HEK293 (cell line): ENCODE data around the gene SUSD4.
A peak's percentile ranks its signal among the peaks of the same experiment; 100 is the strongest.

Source experiments
- CTCF ChIA-PET: fragments of 350-600 bp; formaldehyde crosslinking; extraction: SDS; loops from one replicate; lab custom pipeline; 2021; ENCODE audit warnings: antibody characterized with exemption; lab: Yijun Ruan, JAX
- POLR2A ChIA-PET: fragments of 300-600 bp; formaldehyde crosslinking; extraction: SDS; loops from one replicate; lab custom pipeline; 2020; ENCODE audit warnings: antibody characterized with exemption, inconsistent platforms; lab: Yijun Ruan, JAX
- H3K27ac ChIP-seq: fragments of 200-500 bp; sonication (Bioruptor generic); 2 replicates; pipeline ENCODE4 v1.5.1; 2014; ENCODE audit warnings: low read depth, low read length, control low read depth, inconsistent platforms; ENCODE audit errors: extremely low read depth
- H3K36me3 ChIP-seq, 2 experiments: fragments of 200-500 bp in 1 of 2; sonication (Bioruptor generic) in 1 of 2; 1 replicate in 1 of 2; 2 replicates in 1 of 2; pipeline ENCODE4 v1.5.1; 2014 to 2017; ENCODE audit warnings: inconsistent platforms in 2 of 2, low read length in 2 of 2; ENCODE audit not compliant: control insufficient read depth in 2 of 2, insufficient read depth in 1 of 2
- H3K4me1 ChIP-seq: fragments of 200-500 bp; sonication (Bioruptor generic); 2 replicates; pipeline ENCODE4 v1.5.1; 2014; ENCODE audit warnings: mild to moderate bottlenecking, low read length, inconsistent platforms; ENCODE audit not compliant: control insufficient read depth, insufficient read depth
- H3K4me3 ChIP-seq: 2 replicates; pipeline ENCODE4 v1.5.1; 2011; ENCODE audit warnings: low read depth, mild to moderate bottlenecking, control low read depth, low read length, moderate library complexity
- H3K9me3 ChIP-seq: fragments of 200-500 bp; sonication (Bioruptor generic); 2 replicates; pipeline ENCODE4 v1.5.1; 2014; ENCODE audit warnings: low read depth, low read length, inconsistent platforms; ENCODE audit not compliant: control insufficient read depth, insufficient read depth
- KLF7 ChIP-seq: fragments of 450-650 bp; formaldehyde crosslinking; IDR thresholded peaks from 2 replicates; pipeline ENCODE4 v1.5.1; 2016; ENCODE audit warnings: missing biosample characterization, missing genetic modification characterization, borderline replicate concordance
- SCRT1 ChIP-seq: fragments of 450-650 bp; formaldehyde crosslinking; IDR thresholded peaks from 2 replicates; pipeline ENCODE4 v1.5.1; 2016; ENCODE audit warnings: missing biosample characterization, missing genetic modification characterization, borderline replicate concordance
- ZBTB11 ChIP-seq: fragments of 450-650 bp; formaldehyde crosslinking; conservative IDR thresholded peaks from 2 replicates; pipeline ENCODE4 v1.5.1; 2016; ENCODE audit warnings: low read depth, missing biosample characterization, missing genetic modification characterization
- ZNF146 ChIP-seq: fragments of 450-650 bp; formaldehyde crosslinking; IDR thresholded peaks from 2 replicates; pipeline ENCODE4 v1.5.1; 2016; ENCODE audit warnings: missing biosample characterization, missing genetic modification characterization
- ZNF16 ChIP-seq: fragments of 450-650 bp; formaldehyde crosslinking; IDR thresholded peaks from 2 replicates; pipeline ENCODE4 v1.5.1; 2016; ENCODE audit warnings: low read depth, missing biosample characterization, missing genetic modification characterization
- ZNF24 ChIP-seq: fragments of 450-650 bp; formaldehyde crosslinking; IDR thresholded peaks from 2 replicates; pipeline ENCODE4 v1.5.1; 2016; ENCODE audit warnings: missing biosample characterization, missing genetic modification characterization
- ZNF404 ChIP-seq: fragments of 450-650 bp; formaldehyde crosslinking; IDR thresholded peaks from 2 replicates; pipeline ENCODE4 v1.5.1; 2017; ENCODE audit warnings: missing biosample characterization, missing genetic modification characterization
- ZNF416 ChIP-seq: fragments of 450-650 bp; formaldehyde crosslinking; IDR thresholded peaks from 2 replicates; pipeline ENCODE4 v1.5.1; 2016; ENCODE audit warnings: missing biosample characterization, missing genetic modification characterization
- ZNF560 ChIP-seq: fragments of 450-650 bp; formaldehyde crosslinking; IDR thresholded peaks from 2 replicates; pipeline ENCODE4 v1.5.1; 2017; ENCODE audit warnings: missing biosample characterization, missing genetic modification characterization, borderline replicate concordance
- ZNF561 ChIP-seq: fragments of 450-650 bp; IDR thresholded peaks from 2 replicates; pipeline ENCODE4 v1.5.1; 2018; ENCODE audit warnings: missing biosample characterization, missing genetic modification characterization, borderline replicate concordance
- ZSCAN30 ChIP-seq: fragments of 450-650 bp; IDR thresholded peaks from 2 replicates; pipeline ENCODE4 v1.5.1; 2018; ENCODE audit warnings: missing biosample characterization, mild to moderate bottlenecking, missing genetic modification characterization, moderate library complexity
- TF ChIP-seq, protein P1 (sequence below): fragments of 450-650 bp; formaldehyde crosslinking; IDR thresholded peaks from 2 replicates; pipeline ENCODE4 v1.5.1; 2016; ENCODE audit warnings: missing biosample characterization, missing genetic modification characterization
- TF ChIP-seq, protein P2 (sequence below): fragments of 450-650 bp; formaldehyde crosslinking; IDR thresholded peaks from 2 replicates; pipeline ENCODE4 v1.5.1; 2017; ENCODE audit warnings: missing biosample characterization, missing genetic modification characterization
- TF ChIP-seq, protein P3 (sequence below): fragments of 450-650 bp; formaldehyde crosslinking; IDR thresholded peaks from 2 replicates; pipeline ENCODE4 v1.5.1; 2016; ENCODE audit warnings: missing biosample characterization, missing genetic modification characterization
- TF ChIP-seq, protein P4 (sequence below): fragments of 450-650 bp; formaldehyde crosslinking; IDR thresholded peaks from 2 replicates; pipeline ENCODE4 v1.5.1; 2016; ENCODE audit warnings: missing biosample characterization, missing genetic modification characterization
- TF ChIP-seq, protein P5 (sequence below): fragments of 450-650 bp; formaldehyde crosslinking; IDR thresholded peaks from 2 replicates; pipeline ENCODE4 v1.5.1; 2016; ENCODE audit warnings: missing biosample characterization, missing genetic modification characterization
- TF ChIP-seq, protein P6 (sequence below): fragments of 450-650 bp; formaldehyde crosslinking; IDR thresholded peaks from 2 replicates; pipeline ENCODE4 v1.5.1; 2017; ENCODE audit warnings: missing biosample characterization, missing genetic modification characterization
- TF ChIP-seq, protein P7 (sequence below): fragments of 450-650 bp; formaldehyde crosslinking; IDR thresholded peaks from 2 replicates; pipeline ENCODE4 v1.5.1; 2016; ENCODE audit warnings: missing biosample characterization, missing genetic modification characterization

The SUSD4 gene

DNA sequence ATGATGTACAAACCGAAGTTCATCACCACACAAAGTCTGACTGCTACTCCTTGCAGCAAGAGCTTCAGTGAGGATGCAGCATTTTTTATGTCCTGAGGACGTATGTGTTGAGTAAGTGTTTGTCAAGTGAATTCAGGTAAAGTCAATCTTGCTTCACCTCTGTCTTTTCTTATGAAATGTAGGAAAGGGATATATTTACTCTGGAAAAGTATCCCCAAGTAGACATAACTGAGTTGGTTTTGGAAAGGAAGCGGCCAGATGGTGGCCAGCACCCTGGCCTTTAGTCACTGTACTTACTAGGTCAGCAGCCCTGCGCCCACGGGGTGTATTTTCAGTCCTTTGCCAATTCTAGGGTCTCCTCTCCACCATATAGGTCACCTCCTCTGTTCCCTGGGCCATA lies 75.2 kb downstream of the SUSD4 start (continued):
- TF ChIP-seq ZBTB11 (tag by site-specific recombination) (no peak), ZNF404 (tag by site-specific recombination) (no peak), ZNF561 (tag by site-specific recombination) (no peak), ZNF560 (tag by site-specific recombination) (no peak), ZNF416 (no peak)
- TF ChIP-seq, protein P1, sequence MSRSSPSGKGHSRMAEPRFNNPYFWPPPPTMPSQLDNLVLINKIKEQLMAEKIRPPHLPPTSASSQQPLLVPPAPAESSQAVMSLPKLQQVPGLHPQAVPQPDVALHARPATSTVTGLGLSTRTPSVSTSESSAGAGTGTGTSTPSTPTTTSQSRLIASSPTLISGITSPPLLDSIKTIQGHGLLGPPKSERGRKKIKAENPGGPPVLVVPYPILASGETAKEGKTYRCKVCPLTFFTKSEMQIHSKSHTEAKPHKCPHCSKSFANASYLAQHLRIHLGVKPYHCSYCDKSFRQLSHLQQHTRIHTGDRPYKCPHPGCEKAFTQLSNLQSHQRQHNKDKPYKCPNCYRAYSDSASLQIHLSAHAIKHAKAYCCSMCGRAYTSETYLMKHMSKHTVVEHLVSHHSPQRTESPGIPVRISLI, result no peak
- TF ChIP-seq, protein P2, sequence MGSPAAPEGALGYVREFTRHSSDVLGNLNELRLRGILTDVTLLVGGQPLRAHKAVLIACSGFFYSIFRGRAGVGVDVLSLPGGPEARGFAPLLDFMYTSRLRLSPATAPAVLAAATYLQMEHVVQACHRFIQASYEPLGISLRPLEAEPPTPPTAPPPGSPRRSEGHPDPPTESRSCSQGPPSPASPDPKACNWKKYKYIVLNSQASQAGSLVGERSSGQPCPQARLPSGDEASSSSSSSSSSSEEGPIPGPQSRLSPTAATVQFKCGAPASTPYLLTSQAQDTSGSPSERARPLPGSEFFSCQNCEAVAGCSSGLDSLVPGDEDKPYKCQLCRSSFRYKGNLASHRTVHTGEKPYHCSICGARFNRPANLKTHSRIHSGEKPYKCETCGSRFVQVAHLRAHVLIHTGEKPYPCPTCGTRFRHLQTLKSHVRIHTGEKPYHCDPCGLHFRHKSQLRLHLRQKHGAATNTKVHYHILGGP (tag by site-specific recombination), result no peak
- TF ChIP-seq, all 188 proteins: peak for 0

GRCh38 chr1:223285452-223285851 lies 78.5 kb downstream of the SUSD4 start:
- no peaks in the 10 kb centered on the region for H3K4me1 ChIP-seq
- POLR2A ChIA-PET, result no interaction called here
- CTCF ChIA-PET, result interaction anchor here (0.7 kb wide), 1 partner anchor 183 kb away, joined by 3 read pairs; no protein-coding TSS in a partner anchor
- H3K27ac ChIP-seq, result no peak overlapping the region
- H3K4me3 ChIP-seq, result no peak overlapping the region
- no peaks in the 10 kb centered on the region for H3K36me3 ChIP-seq
- 0 out of 2 replicates have a peak, but pooled peaks cover 2% of the 10 kb centered on the region for H3K9me3 ChIP-seq
- TF ChIP-seq ZNF16 (tag by site-specific recombination) (no peak), ZSCAN30 (tag by site-specific recombination) (no peak), KLF7 (tag by site-specific recombination) (no peak), ZNF146 (tag by site-specific recombination) (peak; percentile 94), SCRT1 (tag by site-specific recombination) (no peak), ZNF24 (tag by site-specific recombination) (no peak), ZBTB11 (tag by site-specific recombination) (no peak)
- TF ChIP-seq, protein P3, sequence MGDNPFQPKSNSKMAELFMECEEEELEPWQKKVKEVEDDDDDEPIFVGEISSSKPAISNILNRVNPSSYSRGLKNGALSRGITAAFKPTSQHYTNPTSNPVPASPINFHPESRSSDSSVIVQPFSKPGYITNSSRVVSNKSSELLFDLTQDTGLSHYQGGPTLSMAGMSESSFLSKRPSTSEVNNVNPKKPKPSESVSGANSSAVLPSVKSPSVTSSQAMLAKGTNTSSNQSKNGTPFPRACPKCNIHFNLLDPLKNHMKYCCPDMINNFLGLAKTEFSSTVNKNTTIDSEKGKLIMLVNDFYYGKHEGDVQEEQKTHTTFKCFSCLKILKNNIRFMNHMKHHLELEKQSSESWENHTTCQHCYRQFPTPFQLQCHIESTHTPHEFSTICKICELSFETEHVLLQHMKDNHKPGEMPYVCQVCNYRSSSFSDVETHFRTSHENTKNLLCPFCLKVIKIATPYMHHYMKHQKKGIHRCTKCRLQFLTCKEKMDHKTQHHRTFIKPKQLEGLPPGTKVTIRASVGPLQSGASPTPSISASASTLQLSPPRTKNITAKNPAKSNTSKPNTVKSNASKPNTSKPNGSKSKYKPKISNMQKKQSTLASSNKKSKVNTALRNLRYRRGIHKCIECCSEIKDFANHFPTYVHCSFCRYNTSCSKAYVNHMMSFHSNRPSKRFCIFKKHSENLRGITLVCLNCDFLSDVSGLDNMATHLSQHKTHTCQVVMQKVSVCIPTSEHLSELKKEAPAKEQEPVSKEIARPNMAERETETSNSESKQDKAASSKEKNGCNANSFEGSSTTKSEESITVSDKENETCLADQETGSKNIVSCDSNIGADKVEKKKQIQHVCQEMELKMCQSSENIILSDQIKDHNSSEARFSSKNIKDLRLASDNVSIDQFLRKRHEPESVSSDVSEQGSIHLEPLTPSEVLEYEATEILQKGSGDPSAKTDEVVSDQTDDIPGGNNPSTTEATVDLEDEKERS (tag by site-specific recombination), result peak; percentile 92
- TF ChIP-seq, protein P4, sequence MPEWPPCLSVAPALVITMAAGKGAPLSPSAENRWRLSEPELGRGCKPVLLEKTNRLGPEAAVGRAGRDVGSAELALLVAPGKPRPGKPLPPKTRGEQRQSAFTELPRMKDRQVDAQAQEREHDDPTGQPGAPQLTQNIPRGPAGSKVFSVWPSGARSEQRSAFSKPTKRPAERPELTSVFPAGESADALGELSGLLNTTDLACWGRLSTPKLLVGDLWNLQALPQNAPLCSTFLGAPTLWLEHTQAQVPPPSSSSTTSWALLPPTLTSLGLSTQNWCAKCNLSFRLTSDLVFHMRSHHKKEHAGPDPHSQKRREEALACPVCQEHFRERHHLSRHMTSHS, result no peak
- TF ChIP-seq, protein P5, sequence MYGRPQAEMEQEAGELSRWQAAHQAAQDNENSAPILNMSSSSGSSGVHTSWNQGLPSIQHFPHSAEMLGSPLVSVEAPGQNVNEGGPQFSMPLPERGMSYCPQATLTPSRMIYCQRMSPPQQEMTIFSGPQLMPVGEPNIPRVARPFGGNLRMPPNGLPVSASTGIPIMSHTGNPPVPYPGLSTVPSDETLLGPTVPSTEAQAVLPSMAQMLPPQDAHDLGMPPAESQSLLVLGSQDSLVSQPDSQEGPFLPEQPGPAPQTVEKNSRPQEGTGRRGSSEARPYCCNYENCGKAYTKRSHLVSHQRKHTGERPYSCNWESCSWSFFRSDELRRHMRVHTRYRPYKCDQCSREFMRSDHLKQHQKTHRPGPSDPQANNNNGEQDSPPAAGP (tag by site-specific recombination), result no peak
- TF ChIP-seq, protein P6, sequence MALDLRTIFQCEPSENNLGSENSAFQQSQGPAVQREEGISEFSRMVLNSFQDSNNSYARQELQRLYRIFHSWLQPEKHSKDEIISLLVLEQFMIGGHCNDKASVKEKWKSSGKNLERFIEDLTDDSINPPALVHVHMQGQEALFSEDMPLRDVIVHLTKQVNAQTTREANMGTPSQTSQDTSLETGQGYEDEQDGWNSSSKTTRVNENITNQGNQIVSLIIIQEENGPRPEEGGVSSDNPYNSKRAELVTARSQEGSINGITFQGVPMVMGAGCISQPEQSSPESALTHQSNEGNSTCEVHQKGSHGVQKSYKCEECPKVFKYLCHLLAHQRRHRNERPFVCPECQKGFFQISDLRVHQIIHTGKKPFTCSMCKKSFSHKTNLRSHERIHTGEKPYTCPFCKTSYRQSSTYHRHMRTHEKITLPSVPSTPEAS (tag by site-specific recombination), result no peak
- TF ChIP-seq, protein P7, sequence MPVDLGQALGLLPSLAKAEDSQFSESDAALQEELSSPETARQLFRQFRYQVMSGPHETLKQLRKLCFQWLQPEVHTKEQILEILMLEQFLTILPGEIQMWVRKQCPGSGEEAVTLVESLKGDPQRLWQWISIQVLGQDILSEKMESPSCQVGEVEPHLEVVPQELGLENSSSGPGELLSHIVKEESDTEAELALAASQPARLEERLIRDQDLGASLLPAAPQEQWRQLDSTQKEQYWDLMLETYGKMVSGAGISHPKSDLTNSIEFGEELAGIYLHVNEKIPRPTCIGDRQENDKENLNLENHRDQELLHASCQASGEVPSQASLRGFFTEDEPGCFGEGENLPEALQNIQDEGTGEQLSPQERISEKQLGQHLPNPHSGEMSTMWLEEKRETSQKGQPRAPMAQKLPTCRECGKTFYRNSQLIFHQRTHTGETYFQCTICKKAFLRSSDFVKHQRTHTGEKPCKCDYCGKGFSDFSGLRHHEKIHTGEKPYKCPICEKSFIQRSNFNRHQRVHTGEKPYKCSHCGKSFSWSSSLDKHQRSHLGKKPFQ (tag by site-specific recombination), result no peak
